NCI-H510A (cell line): ENCODE results near the gene UNC13A.
"Not testable (repeated sequence)": the region's sequence is repeated elsewhere in the genome, so short reads cannot be mapped to it uniquely, and the experiment has no call there.

Experiments
- DNase-seq: peaks from one replicate; lab custom pipeline; 2025; lab: John Stamatoyannopoulos, UW

Gene UNC13A

GRCh38 chr19:17604372-17605025 is 83.7 kb downstream of the UNC13A start:
- no peak for DNase-seq

GRCh38 chr19:17602872-17603510 is 85.2 kb downstream of the UNC13A start:
- DNase-seq: no peak

- DNase-seq: no peak
Observed at GRCh38 chr19:17602217-17602616, 85.9 kb downstream of the UNC13A start.

- no peak for DNase-seq
Observed at GRCh38 chr19:17601683-17602082, 86.5 kb downstream of the UNC13A start.

GRCh38 chr19:17599780-17600179 is 88.4 kb downstream of the UNC13A start:
- no peak for DNase-seq

GRCh38 chr19:17598953-17599352 is 89.2 kb downstream of the UNC13A start:
- DNase-seq: no peak

- DNase-seq: not testable (repeated sequence)
Observed at GRCh38 chr19:17598063-17598462, 90.1 kb downstream of the UNC13A start.

- not testable (repeated sequence) for DNase-seq
Observed at GRCh38 chr19:17594296-17594695, 93.9 kb downstream of the UNC13A start.

GRCh38 chr19:17590866-17591265 is 97.3 kb downstream of the UNC13A start:
- DNase-seq: no peak

- DNase-seq: not testable (repeated sequence)
Observed at GRCh38 chr19:17585395-17585794, 102.8 kb downstream of the UNC13A start.

GRCh38 chr19:17584132-17584531 is 104.0 kb downstream of the UNC13A start:
- DNase-seq: no peak

GRCh38 chr19:17582613-17583012 is 105.5 kb downstream of the UNC13A start:
- no peak for DNase-seq

GRCh38 chr19:17581211-17581874 is 106.8 kb downstream of the UNC13A start:
- no peak for DNase-seq

- DNase-seq: no peak
Observed at GRCh38 chr19:17580470-17581144, 107.5 kb downstream of the UNC13A start.

GRCh38 chr19:17579661-17580244 is 108.4 kb downstream of the UNC13A start:
- no peak for DNase-seq

- DNase-seq: no peak
Observed at GRCh38 chr19:17577457-17578097, 110.6 kb downstream of the UNC13A start.

- no peak for DNase-seq
Observed at GRCh38 chr19:17576758-17577456, 111.2 kb downstream of the UNC13A start.

GRCh38 chr19:17575871-17576757 is 112.0 kb downstream of the UNC13A start:
- no peak for DNase-seq

GRCh38 chr19:17572638-17573037 is 115.5 kb downstream of the UNC13A start:
- DNase-seq: no peak

- DNase-seq: no peak
Observed at GRCh38 chr19:17570791-17571190, 117.4 kb downstream of the UNC13A start.
